ENCODE results near the gene NBPF1. TPM values are rescaled to one million over a fixed set of nuclear protein-coding genes. Genes with fewer than 3 reads are reported as not detected.
"Not testable (repeated sequence)": the region's sequence is repeated elsewhere in the genome, so short reads cannot be mapped to it uniquely, and the experiment has no call there.

Gene NBPF1
- total and polyA plus RNA-seq, 9 of the 15 experiments (the other 6 are each of a cell fraction or from before 2014, with no cell fraction given), result 5.2 to 42.6 (median 24.1) TPM

- TF ChIP-seq USF1 (CRISPR knock-in tag; IDR thresholded peaks at IDR 0.05), result peak; percentile 57; the same call in 1 of the 2 replicates
- peak; percentile 72; the same call in 1 of the 2 replicates for TF ChIP-seq HBP1 (CRISPR knock-in tag; IDR thresholded peaks at IDR 0.05)
- TF ChIP-seq RBM25 (IDR thresholded peaks at IDR 0.05; ENCODE audit: low read depth, low read length, severe bottlenecking), result peak; percentile 47
- TF ChIP-seq ELF2 (CRISPR knock-in tag; IDR thresholded peaks at IDR 0.05), result 0 out of 2 replicates have a peak, but pooled peaks have one; percentile 44
- peak; percentile 88; the same call in 1 of the 2 replicates for TF ChIP-seq ZBTB7A (IDR thresholded peaks at IDR 0.05; ENCODE audit: borderline replicate concordance, control insufficient read depth, low read depth, low read length)
- TF ChIP-seq BRD9 (IDR thresholded peaks at IDR 0.05; ENCODE audit: low read depth, partially characterized antibody), result peak; percentile 60
- 0 out of 4 replicates have a peak, but pooled peaks of 1 of the 2 experiments have one; percentile 2 for TF ChIP-seq RCOR1 (IDR thresholded peaks at IDR 0.05; ENCODE audit: borderline replicate concordance in 1 of 2, low read depth in 2 of 2, low read length in 2 of 2)
- TF ChIP-seq, protein P1, sequence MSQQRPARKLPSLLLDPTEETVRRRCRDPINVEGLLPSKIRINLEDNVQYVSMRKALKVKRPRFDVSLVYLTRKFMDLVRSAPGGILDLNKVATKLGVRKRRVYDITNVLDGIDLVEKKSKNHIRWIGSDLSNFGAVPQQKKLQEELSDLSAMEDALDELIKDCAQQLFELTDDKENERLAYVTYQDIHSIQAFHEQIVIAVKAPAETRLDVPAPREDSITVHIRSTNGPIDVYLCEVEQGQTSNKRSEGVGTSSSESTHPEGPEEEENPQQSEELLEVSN (IDR thresholded peaks at IDR 0.05; ENCODE audit: borderline replicate concordance in 1 of 2, extremely low read depth in 1 of 2, insufficient read depth in 1 of 2, insufficient read length in 1 of 2, low read depth in 1 of 2, low read length in 1 of 2, poor library complexity in 1 of 2, severe bottlenecking in 1 of 2), result peak; percentile 42 to 83
- TF ChIP-seq, protein P2, sequence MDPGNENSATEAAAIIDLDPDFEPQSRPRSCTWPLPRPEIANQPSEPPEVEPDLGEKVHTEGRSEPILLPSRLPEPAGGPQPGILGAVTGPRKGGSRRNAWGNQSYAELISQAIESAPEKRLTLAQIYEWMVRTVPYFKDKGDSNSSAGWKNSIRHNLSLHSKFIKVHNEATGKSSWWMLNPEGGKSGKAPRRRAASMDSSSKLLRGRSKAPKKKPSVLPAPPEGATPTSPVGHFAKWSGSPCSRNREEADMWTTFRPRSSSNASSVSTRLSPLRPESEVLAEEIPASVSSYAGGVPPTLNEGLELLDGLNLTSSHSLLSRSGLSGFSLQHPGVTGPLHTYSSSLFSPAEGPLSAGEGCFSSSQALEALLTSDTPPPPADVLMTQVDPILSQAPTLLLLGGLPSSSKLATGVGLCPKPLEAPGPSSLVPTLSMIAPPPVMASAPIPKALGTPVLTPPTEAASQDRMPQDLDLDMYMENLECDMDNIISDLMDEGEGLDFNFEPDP (CRISPR knock-in tag; IDR thresholded peaks at IDR 0.05), result peak; percentile 60; the same call in 1 of the 2 replicates
- TF ChIP-seq ZBTB40 (IDR thresholded peaks at IDR 0.05), result peak; percentile 64
- TF ChIP-seq ZBTB40 (CRISPR knock-in tag; IDR thresholded peaks at IDR 0.05), result not testable (repeated sequence)
Measured at GRCh38 chr1:16643476-16644192, 30.3 kb upstream of the NBPF1 start (continued).
